GM20000 (cell line): ENCODE data around the gene TNRC6B.
"Not testable (repeated sequence)": the region's sequence is repeated elsewhere in the genome, so short reads cannot be mapped to it uniquely, and the experiment has no call there.

Experiments
- DNase-seq: peaks from one replicate; pipeline ENCODE4 v3.0.0; 2012; ENCODE audit warnings: low spot score
- TF ChIP-seq, protein P1 (sequence below): IDR thresholded peaks from 2 replicates; pipeline ENCODE4 v1.5.1; 2012; ENCODE audit warnings: mild to moderate bottlenecking, control low read depth; ENCODE audit errors: extremely low read depth, missing control alignments

TNRC6B gene

DNA sequence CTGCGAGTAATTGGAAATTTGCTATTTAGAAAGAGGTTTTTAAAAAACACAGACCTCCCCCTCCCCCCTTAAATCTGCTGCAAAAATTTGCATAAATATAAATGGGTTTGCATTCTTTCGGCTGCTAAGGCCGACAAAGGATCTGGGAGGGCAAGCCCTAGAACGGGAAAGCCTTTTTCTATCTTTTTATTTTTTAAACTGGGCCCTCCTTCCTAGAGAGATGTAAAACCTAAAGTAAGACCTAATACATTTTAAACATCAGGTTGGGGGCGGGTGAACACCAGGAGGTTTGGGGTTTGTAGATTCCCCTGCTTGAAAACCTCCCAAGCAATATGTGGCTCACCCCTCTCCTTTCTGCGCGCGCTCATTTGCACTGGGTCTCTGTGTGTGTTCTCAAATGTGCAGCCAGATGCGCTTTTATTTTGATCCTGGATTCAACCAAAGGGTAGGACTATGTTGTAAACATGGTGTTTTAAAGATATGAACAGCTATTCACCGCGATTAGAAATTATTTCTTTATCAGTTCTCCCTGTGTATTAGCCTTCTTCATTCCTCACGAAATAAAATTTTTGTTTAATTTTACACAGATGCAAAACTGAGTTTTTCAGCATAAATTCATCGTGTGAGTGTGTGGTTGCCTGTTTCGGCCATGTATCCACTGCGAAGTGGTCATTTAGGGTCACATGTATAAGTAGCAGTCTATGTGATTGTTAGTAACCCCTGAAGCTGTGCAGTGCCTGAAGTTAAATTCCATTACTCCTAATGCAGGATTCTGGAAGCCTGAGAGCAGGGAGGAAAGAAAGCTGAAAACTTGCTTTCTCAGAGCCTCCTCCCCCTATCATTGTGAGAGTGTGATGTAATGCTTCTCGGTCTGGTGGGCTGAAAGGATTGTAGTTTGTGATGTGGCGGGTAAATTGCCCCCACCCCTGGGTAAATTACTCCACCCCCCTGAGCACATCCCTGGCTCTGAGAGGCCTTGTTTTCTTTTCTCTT, 988 bp downstream of the TNRC6B start:
- DNase-seq, result no peak
- TF ChIP-seq, protein P1, sequence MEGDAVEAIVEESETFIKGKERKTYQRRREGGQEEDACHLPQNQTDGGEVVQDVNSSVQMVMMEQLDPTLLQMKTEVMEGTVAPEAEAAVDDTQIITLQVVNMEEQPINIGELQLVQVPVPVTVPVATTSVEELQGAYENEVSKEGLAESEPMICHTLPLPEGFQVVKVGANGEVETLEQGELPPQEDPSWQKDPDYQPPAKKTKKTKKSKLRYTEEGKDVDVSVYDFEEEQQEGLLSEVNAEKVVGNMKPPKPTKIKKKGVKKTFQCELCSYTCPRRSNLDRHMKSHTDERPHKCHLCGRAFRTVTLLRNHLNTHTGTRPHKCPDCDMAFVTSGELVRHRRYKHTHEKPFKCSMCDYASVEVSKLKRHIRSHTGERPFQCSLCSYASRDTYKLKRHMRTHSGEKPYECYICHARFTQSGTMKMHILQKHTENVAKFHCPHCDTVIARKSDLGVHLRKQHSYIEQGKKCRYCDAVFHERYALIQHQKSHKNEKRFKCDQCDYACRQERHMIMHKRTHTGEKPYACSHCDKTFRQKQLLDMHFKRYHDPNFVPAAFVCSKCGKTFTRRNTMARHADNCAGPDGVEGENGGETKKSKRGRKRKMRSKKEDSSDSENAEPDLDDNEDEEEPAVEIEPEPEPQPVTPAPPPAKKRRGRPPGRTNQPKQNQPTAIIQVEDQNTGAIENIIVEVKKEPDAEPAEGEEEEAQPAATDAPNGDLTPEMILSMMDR, result no peak

DNA sequence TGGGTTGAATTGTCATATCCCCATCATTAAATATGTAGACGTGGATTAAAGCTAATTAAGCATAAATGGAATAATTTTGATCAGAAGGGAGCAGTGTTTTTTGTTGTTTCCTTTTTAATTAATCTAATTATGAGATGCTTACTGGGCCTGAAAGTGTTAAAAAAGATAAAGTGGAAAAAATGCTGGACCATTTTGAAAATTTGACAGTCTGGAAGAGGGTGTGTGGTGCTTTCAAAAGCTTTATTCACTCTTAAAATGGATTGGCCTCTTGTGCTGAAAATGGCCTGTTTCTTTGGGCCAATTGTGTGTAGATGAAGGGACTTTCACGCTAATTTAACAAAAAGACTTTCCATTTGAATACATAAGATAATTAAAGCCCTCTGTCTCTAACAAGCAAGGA, 1.8 kb downstream of the TNRC6B start:
- TF ChIP-seq, protein P1, result no peak
- no peak for DNase-seq

DNA sequence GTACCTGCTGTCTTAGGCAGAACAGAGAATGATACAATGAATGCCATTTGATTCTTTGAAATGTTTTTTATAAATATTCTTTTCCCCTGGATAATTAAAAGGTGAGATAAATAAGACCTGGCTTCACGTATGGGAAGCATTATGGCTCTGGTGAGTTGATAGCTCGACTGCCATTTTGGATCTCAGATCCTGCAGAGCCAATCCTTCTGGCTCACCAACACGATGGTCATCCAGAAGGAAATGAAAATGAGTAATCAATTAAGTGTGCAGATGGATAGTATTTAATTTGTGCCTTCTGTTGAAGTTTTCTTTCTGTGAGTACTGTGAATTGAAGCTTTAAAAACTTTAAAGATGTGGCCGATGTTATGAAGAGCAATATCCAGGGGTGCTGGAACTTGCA, 2.7 kb downstream of the TNRC6B start:
- TF ChIP-seq, protein P1, result no peak
- no peak for DNase-seq

DNA sequence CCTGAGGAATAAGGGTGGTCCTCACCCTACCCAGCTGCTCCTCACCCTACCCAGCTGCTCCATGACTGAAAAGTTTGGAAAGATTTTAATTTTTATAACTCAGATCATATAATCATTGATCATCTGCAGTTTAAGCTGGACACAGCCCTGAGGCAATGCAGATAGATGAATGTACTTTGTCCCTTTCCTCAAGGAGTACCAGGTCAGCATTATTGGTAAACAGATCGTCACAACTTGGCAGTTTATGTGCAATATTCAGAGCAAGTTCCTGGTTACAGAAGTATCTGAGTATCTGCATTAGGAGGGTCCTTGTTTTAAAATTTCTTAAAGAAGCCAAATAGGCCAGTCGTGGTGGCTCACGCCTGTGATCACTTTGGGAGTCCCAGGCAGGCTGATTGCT, 3.6 kb downstream of the TNRC6B start:
- TF ChIP-seq, protein P1, result no peak
- no peak for DNase-seq

DNA sequence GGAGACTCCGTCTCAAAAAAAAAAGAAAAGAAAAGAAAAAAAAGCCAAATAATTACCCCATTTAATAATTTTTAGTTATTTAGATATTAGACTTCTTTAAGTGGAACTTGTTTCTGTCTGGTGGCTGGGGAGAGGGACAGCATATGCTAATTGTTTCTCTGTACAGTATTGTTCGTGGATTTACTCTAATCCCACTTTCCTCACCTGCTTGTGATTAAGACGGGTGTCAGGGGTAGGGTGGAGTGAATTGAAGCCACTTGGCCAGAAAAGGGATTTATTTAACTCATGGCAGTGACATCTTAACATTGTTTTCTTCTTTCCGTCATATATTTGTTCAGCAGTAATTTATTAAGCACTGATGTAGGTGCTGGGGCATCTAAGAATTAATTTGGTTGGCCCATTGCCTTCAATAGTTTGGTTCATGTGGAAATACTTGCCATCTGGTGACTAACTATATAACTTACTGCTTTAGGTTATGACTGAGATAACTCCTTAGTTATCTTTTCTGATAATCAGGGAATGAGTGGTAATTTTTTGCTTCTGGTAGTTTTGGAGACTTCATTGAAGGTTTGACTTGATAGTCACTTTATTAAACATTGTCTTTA, 4.6 kb downstream of the TNRC6B start:
- DNase-seq, result no peak
- TF ChIP-seq, protein P1, result no peak

DNA sequence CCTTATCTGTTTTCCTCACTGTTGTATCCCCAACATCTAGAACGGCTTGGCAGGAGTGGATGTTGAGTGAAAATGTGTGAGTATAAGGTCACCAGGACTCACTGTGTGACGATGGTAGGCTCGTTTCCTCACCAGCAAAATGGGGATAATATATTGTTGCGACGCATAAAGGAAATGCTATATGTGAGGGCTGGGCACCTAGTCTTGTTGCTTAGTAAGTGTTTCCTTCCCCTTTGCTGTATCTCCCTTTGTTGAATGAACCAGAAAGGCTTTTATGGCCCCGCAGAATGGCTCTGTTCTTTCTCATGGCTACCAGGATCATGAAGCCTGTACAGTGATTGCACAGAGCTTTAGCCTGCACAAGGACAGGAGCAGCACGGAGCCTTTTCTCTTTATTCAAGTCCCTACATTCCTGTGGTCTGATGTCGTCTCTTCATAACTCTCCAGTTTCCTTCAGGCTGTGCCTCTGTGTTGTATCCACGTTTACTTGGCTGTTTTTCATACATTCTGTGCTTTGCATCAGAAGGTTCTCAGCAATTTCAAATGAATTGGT, 5.4 kb downstream of the TNRC6B start:
- no peak for DNase-seq
- TF ChIP-seq, protein P1, result no peak

DNA sequence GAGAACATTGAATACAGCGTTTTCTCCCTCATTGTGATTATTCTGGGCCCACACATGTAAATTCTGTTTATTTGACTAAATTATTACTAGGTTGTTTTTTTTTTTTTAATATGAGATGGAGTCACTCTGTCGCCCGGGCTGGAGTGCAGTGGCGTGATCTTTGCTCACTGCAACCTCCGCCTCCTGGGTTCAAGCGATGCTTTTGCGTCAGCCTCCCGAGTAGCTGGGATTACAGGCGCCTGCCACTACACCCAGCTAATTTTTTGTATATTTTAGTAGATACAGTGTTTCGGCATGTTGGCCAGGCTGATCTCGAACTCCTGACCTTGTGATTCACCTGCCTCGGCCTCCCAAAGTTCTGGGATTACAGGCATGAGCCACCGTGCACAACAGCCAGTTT, 5.9 kb downstream of the TNRC6B start:
- not testable (repeated sequence) for DNase-seq
